Neural cell (in vitro differentiated cells): ENCODE data around the gene SACM1L.

Source experiments
- EP300 ChIP-seq: fragments of 450-650 bp; conservative IDR thresholded peaks from 2 replicates; pipeline ENCODE4 v1.6.1; 2014; ENCODE audit warnings: antibody characterized with exemption, mild to moderate bottlenecking, moderate library complexity; ENCODE audit not compliant: poor library complexity, severe bottlenecking
- EZH2 ChIP-seq: fragments of 200-600, 300-800 bp; shearing (Covaris generic), sonication (generic); IDR thresholded peaks from 2 replicates; pipeline ENCODE4 v1.6.1; 2014; ENCODE audit warnings: antibody characterized with exemption, low read length, borderline replicate concordance, mild to moderate bottlenecking; ENCODE audit not compliant: insufficient read depth, poor library complexity, severe bottlenecking
- MXI1 ChIP-seq: fragments of 450-650 bp; conservative IDR thresholded peaks from 2 replicates; pipeline ENCODE4 v1.6.1; 2014; ENCODE audit warnings: antibody characterized with exemption, mild to moderate bottlenecking; ENCODE audit not compliant: poor library complexity, severe bottlenecking
- POLR2AphosphoS5 ChIP-seq: IDR thresholded peaks from 2 replicates; pipeline ENCODE4 v1.6.1; 2012
- RAD21 ChIP-seq: fragments of 450-650 bp; conservative IDR thresholded peaks from 2 replicates; pipeline ENCODE4 v1.6.1; 2014; ENCODE audit warnings: antibody characterized with exemption, mild to moderate bottlenecking, moderate library complexity
- REST ChIP-seq: IDR thresholded peaks from 2 replicates; pipeline ENCODE4 v1.6.1; 2012; ENCODE audit warnings: borderline replicate concordance
- SMC3 ChIP-seq: fragments of 450-650 bp; conservative IDR thresholded peaks from 2 replicates; pipeline ENCODE4 v1.6.1; 2014; ENCODE audit warnings: antibody characterized with exemption, mild to moderate bottlenecking, moderate library complexity; ENCODE audit not compliant: poor library complexity
- TAF1 ChIP-seq: IDR thresholded peaks from 2 replicates; pipeline ENCODE4 v1.6.1; 2012; ENCODE audit warnings: low read depth
- TF ChIP-seq, protein P1 (sequence below): fragments of 450-650 bp; IDR thresholded peaks from 2 replicates; pipeline ENCODE4 v1.5.1; 2014; ENCODE audit warnings: antibody characterized with exemption, mild to moderate bottlenecking, moderate library complexity; ENCODE audit not compliant: poor library complexity, severe bottlenecking

GRCh38 chr3:45772341-45773035, 83.3 kb downstream of the SACM1L start:
- TF ChIP-seq, protein P1, sequence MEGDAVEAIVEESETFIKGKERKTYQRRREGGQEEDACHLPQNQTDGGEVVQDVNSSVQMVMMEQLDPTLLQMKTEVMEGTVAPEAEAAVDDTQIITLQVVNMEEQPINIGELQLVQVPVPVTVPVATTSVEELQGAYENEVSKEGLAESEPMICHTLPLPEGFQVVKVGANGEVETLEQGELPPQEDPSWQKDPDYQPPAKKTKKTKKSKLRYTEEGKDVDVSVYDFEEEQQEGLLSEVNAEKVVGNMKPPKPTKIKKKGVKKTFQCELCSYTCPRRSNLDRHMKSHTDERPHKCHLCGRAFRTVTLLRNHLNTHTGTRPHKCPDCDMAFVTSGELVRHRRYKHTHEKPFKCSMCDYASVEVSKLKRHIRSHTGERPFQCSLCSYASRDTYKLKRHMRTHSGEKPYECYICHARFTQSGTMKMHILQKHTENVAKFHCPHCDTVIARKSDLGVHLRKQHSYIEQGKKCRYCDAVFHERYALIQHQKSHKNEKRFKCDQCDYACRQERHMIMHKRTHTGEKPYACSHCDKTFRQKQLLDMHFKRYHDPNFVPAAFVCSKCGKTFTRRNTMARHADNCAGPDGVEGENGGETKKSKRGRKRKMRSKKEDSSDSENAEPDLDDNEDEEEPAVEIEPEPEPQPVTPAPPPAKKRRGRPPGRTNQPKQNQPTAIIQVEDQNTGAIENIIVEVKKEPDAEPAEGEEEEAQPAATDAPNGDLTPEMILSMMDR, result no peak
- TF ChIP-seq EP300 (no peak), POLR2AphosphoS5 (no peak), EZH2 (no peak), TAF1 (no peak), MXI1 (no peak), REST (no peak), RAD21 (no peak), SMC3 (no peak)
